Uterus (tissue), 4 donors: ENCODE measurements around the gene DMKN. TPM values are rescaled to one million over a fixed set of nuclear protein-coding genes. Genes with fewer than 3 reads are reported as not detected.

Experiments
- DNase-seq, 2 donors: peaks; one replicate each; pipeline ENCODE4 v3.0.0-alpha.2; 2019 to 2020
- H3K27ac ChIP-seq, 2 donors: fragments of 200-600 bp; sonication (generic); 1 replicate in 1 of 2; 2 replicates in 1 of 2; pipeline ENCODE4 v1.5.1; 2016 to 2018
- H3K27me3 ChIP-seq, 2 donors: fragments of 200-600 bp; sonication (generic); one replicate each; pipeline ENCODE4 v1.5.1; 2018 to 2019; ENCODE audit warnings: control low read depth in 1 of 2
- H3K36me3 ChIP-seq, 2 donors: fragments of 200-600 bp; sonication (generic); one replicate each; pipeline ENCODE4 v1.5.1; 2019; ENCODE audit warnings: control low read depth in 1 of 2
- H3K4me1 ChIP-seq, 2 donors: fragments of 200-600 bp; sonication (generic); one replicate each; pipeline ENCODE4 v1.5.1; 2018 to 2019; ENCODE audit warnings: control low read depth in 1 of 2
- H3K4me3 ChIP-seq, 2 donors: fragments of 200-600 bp; sonication (generic); 1 replicate in 1 of 2; 2 replicates in 1 of 2; pipeline ENCODE4 v1.5.1; 2018 to 2019; ENCODE audit warnings: mild to moderate bottlenecking in 1 of 2
- H3K9me3 ChIP-seq, 2 donors: fragments of 200-600 bp; sonication (generic); one replicate each; pipeline ENCODE4 v1.5.1; 2019; ENCODE audit warnings: control low read depth in 1 of 2
- POLR2A ChIP-seq, 2 donors: fragments of 450-650 bp; IDR thresholded peaks; one replicate each; pipeline ENCODE4 v1.6.1; 2016; ENCODE audit warnings: antibody characterized with exemption in 2 of 2, mild to moderate bottlenecking in 1 of 2, moderate library complexity in 1 of 2
- intact Hi-C: fragments of 100-400 bp; cut with DNase I; formaldehyde crosslinking; loops from one replicate; pipeline ENCODE4 v1.15.1; 2023; ENCODE audit warnings: low total_unique reads
- total RNA-seq, 4 donors: library from RNA; depleted of rRNA in 3 of 4; stranded (reverse); fragments of >200 nt in 3 of 4; gene quantifications; one replicate each; pipeline versions ENCODE4 v1.1.0 to v1.2.4, GENCODE V29; 2014 to 2023
- TF ChIP-seq, protein P1 (sequence below), 4 experiments: fragments of 200-600 bp in 2 of 4; fragments of 450-650 bp in 2 of 4; sonication (generic) in 2 of 4; IDR thresholded peaks; one replicate each; pipeline ENCODE4 v1.5.1; 2016 to 2019; ENCODE audit warnings: antibody characterized with exemption in 4 of 4, mild to moderate bottlenecking in 2 of 4, moderate library complexity in 1 of 4
- donor health status: DM: yes; HTN: yes; CAD: no.

The DMKN gene
- total RNA-seq, 4 donors from 2014 or later, result 4.4 to 73.7 (median 39.5) TPM

DNA sequence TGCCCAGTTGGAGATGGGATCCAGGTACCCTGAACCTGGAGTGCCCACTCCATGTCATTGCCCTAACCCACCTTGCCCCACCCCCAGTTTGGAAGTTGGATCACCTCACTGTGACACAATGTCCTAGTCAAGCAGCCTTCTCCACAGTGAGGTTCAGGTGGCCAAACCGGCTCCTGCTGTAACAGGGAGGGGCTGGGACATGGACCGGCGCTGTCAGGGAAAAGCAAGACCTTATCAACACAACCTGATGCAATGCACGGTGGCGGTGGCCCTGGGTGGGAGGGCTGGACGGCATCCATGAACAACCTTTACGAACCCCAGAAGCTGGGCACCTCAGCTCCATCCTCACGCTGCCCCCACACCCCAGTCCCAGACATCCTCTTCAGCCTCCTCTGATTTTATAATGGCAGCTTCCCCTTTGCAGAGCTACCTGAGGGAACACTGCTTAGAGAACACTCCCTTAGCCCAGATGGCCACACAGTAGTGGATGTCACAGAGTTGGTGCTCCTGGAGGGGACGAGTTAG, 21.6 kb downstream of the DMKN start:
- Histone ChIP-seq H3K36me3 (no peaks in the 10 kb centered on the region), H3K27me3 (no peaks in the 10 kb centered on the region), H3K27ac (no peak overlapping the region), H3K4me1 (no peaks in the 10 kb centered on the region), H3K4me3 (no peak overlapping the region), H3K9me3 (no peaks in the 10 kb centered on the region)
- no peak for DNase-seq
- intact Hi-C loops, result no loop called here
- TF ChIP-seq, protein P1, sequence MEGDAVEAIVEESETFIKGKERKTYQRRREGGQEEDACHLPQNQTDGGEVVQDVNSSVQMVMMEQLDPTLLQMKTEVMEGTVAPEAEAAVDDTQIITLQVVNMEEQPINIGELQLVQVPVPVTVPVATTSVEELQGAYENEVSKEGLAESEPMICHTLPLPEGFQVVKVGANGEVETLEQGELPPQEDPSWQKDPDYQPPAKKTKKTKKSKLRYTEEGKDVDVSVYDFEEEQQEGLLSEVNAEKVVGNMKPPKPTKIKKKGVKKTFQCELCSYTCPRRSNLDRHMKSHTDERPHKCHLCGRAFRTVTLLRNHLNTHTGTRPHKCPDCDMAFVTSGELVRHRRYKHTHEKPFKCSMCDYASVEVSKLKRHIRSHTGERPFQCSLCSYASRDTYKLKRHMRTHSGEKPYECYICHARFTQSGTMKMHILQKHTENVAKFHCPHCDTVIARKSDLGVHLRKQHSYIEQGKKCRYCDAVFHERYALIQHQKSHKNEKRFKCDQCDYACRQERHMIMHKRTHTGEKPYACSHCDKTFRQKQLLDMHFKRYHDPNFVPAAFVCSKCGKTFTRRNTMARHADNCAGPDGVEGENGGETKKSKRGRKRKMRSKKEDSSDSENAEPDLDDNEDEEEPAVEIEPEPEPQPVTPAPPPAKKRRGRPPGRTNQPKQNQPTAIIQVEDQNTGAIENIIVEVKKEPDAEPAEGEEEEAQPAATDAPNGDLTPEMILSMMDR (IDR thresholded peaks at IDR 0.05), result no peak
- TF ChIP-seq POLR2A (IDR thresholded peaks at IDR 0.05), result no peak

DNA sequence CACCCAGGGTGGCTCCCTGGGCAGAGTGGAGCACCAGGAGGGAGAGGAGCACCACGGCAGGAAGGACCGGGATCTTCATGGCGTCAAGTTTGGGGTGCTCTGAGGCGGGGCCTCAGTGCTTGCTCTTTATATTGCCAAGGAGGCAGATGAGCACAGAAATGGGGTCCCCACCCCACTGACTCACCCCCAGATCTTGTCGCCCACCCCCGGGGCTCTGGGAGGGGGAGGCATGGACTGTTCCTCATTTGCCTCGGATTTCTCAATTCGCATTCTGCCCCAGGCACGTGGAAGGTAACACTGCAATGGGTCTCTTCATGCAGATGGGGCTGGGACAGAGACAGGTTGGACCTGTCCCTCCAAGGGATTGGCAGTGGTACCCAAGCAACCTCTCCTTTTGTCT, 23.1 kb downstream of the DMKN start, which contains the start of gene KRTDAP:
Gene KRTDAP, minus strand, starts transcription at position 101 of the 400 bp plus-strand sequence. Its CDS starts 22 bp downstream, at position 79.
- H3K4me3 ChIP-seq, result no peak within 1 kb of the TSS
- DNase-seq, result no peak
- intact Hi-C loops, result no loop called here
- H3K36me3 ChIP-seq, result no peaks in the 10 kb centered on the region
- H3K9me3 ChIP-seq, result no peaks in the 10 kb centered on the region
- H3K27ac ChIP-seq, result no peak within 1 kb of the TSS
- H3K4me1 ChIP-seq, result no peaks in the 10 kb centered on the region
- TF ChIP-seq, protein P1 (IDR thresholded peaks at IDR 0.05), result no peak
- no peak for TF ChIP-seq POLR2A (IDR thresholded peaks at IDR 0.05)
- no peaks in the 10 kb centered on the region for H3K27me3 ChIP-seq

DNA sequence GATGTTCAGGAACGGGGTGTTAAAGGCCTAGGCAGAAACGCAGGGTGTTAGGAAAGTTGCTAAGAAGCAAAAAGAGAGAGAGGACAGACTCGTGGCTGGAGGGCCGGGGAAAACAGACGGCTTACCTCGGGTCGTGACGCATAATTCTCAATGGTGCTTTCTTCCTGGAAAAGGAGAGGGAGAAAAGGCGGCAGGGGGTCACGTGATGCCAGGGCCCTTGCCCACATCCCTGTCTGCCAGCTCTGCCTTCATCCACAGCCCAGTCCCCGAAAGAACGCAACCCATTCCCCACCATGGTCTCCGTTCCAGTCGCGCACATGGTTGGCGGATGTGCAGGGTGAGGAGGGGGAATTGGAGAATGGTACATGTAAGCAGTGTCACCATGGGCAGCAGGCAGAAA, 24.8 kb downstream of the DMKN start:
- H3K27me3 ChIP-seq, result no peaks in the 10 kb centered on the region
- intact Hi-C loops, result no loop called here
- H3K36me3 ChIP-seq, result no peaks in the 10 kb centered on the region

DNA sequence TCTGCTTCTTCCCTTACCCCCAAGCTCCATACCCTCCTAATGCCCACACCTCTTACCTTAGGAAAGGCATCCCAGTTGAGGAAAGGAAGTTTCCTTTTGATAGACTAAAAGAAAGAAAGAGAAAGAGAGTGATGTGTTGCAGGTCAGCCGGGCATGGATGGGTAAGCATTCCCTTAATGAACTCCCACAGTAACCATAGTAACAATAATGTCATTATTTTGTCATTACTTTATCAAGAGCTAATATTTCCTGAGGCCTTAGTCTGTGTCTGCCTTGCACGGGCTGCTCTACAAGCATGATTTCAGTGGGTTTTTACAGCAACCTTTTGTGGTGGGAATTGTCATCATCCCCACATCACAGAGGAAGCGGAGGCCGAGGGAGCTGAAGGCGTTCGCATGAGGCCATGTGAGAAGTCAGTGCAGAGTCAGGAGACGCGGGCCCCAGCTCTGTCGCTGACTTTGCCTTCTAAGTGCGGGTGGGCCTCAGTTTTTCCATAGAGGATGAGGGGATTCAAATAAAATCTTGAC, 25.7 kb downstream of the DMKN start:
- Histone ChIP-seq H3K36me3 (no peaks in the 10 kb centered on the region), H3K27me3 (no peaks in the 10 kb centered on the region), H3K4me1 (no peaks in the 10 kb centered on the region), H3K9me3 (no peaks in the 10 kb centered on the region), H3K27ac (no peak overlapping the region), H3K4me3 (no peak overlapping the region)
- intact Hi-C loops, result no loop called here
- TF ChIP-seq, protein P1 (IDR thresholded peaks at IDR 0.05), result no peak
- DNase-seq, result no peak

More for the DNA sequence above, 24.8 kb downstream of the DMKN start:
- Histone ChIP-seq H3K4me3 (no peak overlapping the region), H3K4me1 (no peaks in the 10 kb centered on the region), H3K9me3 (no peaks in the 10 kb centered on the region), H3K27ac (no peak overlapping the region)
- DNase-seq, result no peak
- TF ChIP-seq, protein P1 (IDR thresholded peaks at IDR 0.05), result no peak
- TF ChIP-seq POLR2A (IDR thresholded peaks at IDR 0.05), result no peak

DNA sequence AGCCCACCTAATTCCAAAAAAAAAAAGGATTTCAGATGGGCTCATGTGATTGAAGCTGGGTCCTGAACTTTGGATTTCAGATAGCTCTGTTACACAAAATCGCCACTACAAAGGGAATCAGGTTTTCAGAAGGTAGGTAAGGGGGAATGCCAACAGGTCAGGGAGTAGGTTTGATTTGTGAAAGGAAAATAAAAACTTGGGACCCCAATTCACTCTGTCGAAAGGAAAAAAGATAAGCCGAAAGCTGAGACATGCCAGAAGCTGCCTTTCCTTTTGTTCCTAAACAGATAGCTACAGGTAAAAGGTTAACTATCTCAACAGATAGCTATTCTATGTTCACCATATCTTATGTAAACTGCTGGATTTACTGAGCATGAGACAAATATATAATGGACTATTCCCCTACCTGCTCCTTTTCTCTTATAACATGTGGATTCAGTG, 27.2 kb downstream of the DMKN start:
- Histone ChIP-seq H3K4me3 (no peak overlapping the region), H3K27ac (no peak overlapping the region), H3K4me1 (no peaks in the 10 kb centered on the region), H3K9me3 (no peaks in the 10 kb centered on the region), H3K36me3 (no peaks in the 10 kb centered on the region), H3K27me3 (no peaks in the 10 kb centered on the region)
- no peak for DNase-seq
- TF ChIP-seq, protein P1 (IDR thresholded peaks at IDR 0.05), result no peak
- TF ChIP-seq POLR2A (IDR thresholded peaks at IDR 0.05), result no peak
- intact Hi-C loops, result no loop called here
